GM10248 (cell line): ENCODE data around the gene NPY5R.

Experiments
- CTCF ChIA-PET: fragments of 300-600 bp; sonication (Branson Sonifier 250); formaldehyde crosslinking; extraction: SDS; loops from one replicate; lab custom pipeline; 2021; ENCODE audit warnings: antibody characterized with exemption; lab: Yijun Ruan, JAX
- POLR2A ChIA-PET: fragments of 350-650 bp; sonication (Branson Sonifier 250); formaldehyde crosslinking; extraction: SDS; loops from one replicate; lab custom pipeline; 2020; ENCODE audit warnings: antibody characterized with exemption; lab: Yijun Ruan, JAX
- DNase-seq: peaks from one replicate; pipeline ENCODE4 v3.0.0; 2012; ENCODE audit errors: extremely low spot score
- TF ChIP-seq, protein P1 (sequence below): IDR thresholded peaks from 2 replicates; pipeline ENCODE4 v1.5.1; 2012; ENCODE audit warnings: mild to moderate bottlenecking, low read depth; ENCODE audit errors: extremely low read depth, missing control alignments, control extremely low read depth

NPY5R gene

DNA sequence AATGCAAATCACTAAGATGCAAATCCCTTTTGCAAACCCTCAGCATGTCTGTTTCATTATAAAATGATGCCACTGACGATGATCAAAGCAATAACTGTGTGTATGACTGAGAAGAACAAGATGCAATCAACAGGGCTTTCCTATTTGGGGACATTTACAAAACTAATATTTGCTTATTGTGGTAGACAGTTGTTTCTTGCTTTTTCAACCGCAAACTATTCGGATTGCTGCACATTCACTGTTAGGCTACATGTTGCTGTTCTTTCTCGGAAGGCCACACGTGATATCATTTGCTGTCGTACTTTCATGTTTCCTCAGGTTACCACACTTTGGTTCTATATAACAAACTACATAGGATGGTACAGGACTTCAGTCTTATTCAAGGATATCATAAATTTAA is 49.8 kb downstream of the NPY5R start:
- POLR2A ChIA-PET = no interaction called here
- TF ChIP-seq, protein P1, sequence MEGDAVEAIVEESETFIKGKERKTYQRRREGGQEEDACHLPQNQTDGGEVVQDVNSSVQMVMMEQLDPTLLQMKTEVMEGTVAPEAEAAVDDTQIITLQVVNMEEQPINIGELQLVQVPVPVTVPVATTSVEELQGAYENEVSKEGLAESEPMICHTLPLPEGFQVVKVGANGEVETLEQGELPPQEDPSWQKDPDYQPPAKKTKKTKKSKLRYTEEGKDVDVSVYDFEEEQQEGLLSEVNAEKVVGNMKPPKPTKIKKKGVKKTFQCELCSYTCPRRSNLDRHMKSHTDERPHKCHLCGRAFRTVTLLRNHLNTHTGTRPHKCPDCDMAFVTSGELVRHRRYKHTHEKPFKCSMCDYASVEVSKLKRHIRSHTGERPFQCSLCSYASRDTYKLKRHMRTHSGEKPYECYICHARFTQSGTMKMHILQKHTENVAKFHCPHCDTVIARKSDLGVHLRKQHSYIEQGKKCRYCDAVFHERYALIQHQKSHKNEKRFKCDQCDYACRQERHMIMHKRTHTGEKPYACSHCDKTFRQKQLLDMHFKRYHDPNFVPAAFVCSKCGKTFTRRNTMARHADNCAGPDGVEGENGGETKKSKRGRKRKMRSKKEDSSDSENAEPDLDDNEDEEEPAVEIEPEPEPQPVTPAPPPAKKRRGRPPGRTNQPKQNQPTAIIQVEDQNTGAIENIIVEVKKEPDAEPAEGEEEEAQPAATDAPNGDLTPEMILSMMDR = no peak
- DNase-seq = no peak
- CTCF ChIA-PET = interaction anchor here (1.1 kb wide), 1 partner anchor 10 kb away, joined by 3 read pairs; no protein-coding TSS in a partner anchor

DNA sequence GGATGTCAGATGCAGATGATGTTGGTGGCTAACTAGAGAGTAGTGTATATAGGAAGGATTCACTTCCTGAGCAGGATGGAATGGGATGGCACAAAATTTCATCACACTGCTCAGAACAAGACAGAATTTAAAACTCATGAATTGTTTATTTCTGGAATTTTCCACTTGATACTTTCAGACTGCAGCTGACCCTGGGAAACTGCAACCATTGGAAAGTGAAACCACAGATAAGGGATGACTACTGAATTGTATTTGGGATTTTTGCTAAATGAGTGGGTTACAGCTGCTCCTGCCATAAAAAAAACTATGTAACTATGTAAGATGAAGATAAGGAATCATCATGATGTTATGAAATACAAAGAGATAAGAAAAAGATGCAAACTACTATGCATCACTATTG is 51.4 kb downstream of the NPY5R start:
- POLR2A ChIA-PET = no interaction called here

DNA sequence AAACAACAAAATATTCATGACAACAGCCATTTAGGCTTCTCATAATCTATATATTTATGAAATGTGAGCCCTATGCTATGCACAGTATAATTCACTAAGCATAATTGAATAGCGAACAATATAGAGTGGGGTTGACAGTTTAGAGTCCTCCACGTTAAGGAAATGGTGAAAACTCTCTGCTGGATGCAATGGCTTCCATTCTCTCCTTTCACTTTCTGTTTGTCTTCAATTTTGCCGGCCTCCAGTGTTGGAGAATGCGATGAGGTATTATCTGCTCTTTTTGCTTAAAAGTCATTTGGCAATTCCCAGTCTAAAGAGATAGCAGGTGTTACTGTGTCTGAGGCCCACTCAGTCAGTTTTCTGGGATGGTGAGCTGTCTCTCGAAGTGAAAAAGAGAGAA is 52.1 kb downstream of the NPY5R start:
- POLR2A ChIA-PET = no interaction called here
- TF ChIP-seq, protein P1 = no peak
- CTCF ChIA-PET = no interaction called here
- DNase-seq = no peak

More for the DNA sequence above, 51.4 kb downstream of the NPY5R start:
- DNase-seq = no peak
- CTCF ChIA-PET = no interaction called here
- TF ChIP-seq, protein P1 = no peak

DNA sequence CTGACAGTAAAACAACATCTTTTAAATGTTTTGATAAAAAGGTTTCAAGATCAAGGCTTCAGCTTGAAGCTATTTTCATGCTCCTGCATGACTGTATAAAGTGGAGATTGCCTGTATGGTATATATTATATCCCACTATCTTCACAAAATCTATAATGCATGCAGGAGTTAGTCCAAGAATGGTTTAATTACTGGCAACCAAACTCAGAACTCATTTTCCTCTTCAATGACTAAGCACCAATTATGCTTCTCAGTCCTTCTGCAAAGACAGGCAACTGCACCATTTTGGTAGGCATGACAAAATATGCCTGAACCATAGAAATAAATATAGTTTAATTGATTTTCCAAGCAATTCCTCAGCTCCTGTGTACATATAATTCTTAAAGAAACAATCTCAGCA is 54.5 kb downstream of the NPY5R start:
- no peak for DNase-seq
- ChIA-PET POLR2A (no interaction called here), CTCF (no interaction called here)
- TF ChIP-seq, protein P1 = no peak

DNA sequence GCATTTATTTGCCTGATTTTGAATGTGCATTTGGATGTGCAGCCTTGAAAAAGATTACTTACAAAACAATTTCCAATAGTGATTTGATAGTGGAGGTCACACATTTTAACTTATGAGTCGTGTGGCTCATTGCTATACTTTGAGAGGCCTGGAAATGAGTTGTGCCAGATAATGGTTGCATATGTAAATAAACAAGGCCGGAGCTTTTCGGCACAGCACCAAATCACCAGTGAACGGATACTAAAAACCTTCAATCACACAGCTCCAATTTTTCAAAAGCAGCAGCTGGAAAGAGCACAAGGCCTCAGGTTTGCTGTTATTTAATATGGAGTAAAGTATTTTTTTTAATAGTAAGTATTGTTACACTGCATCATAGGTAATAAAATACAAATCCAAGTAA is 57.2 kb downstream of the NPY5R start:
- no peak for DNase-seq
- CTCF ChIA-PET = no interaction called here

More for the DNA sequence above, 57.2 kb downstream of the NPY5R start:
- POLR2A ChIA-PET = no interaction called here
- TF ChIP-seq, protein P1 = no peak
